Ecto neural progenitor cell (in vitro differentiated cells): ENCODE results near the gene PRAC1.

Experiments used
- DNase-seq: peaks from one replicate; pipeline ENCODE4 v3.0.0-alpha.2; 2018; ENCODE audit warnings: low spot score

Gene PRAC1

DNA sequence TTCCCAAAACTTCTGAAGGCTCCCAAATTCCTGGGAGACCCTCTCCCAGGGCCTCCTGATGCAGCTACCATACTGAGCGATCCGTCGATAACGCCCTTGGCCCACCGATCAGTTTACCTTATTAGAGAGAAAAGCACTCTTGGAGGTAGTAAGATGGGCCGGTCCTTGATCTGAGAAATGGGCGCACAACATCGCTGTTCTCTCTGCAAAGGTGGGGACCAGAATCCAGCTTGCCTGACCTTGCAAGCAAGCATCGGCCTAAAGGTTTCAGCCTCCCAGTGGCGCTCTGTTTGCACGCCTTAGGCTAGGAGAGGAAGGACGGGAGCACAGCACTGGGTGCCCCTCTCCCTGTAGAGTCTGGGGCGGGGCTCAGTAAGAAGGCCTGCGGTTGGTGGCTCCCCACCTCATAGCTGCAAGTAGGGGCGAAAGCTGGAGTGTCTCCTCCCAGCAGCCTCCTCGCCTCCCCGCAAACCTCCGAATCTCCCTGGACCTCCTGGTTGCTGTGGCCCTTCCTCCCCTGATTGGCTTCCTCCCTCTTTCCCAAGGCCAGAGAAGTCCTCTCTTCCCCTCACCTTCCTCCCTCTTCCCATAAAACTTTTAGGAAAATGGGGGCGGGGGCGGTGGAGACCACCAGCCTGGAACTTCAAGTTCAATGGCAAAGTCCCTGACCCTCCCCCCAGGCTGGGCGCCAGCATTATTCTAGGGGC is at the start of gene PRAC1:
Gene PRAC1, minus strand, starts transcription at position 318 of the 707 bp plus-strand sequence. Its CDS starts 126 bp downstream, at position 192.
- no peak for DNase-seq

DNA sequence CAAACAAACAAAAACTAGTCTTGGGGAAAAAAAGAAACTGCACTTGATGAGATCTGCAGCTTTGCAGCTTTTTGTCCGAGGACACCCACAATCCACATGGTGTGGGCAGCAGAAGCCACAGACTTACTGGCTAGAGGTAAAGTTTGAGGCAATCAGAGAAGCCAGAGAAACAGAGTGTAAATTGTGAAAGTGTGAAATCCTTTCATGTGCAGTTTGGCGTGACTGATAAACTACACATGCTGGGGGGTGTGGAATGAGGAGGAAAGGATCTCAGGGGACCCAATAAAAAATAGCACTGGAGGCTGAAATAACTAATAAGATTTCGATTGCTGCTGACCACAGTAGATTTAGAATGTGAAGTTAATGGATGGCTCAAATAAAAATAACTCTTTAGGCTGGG is 48.6 kb upstream of the PRAC1 start:
- no peak for DNase-seq

DNA sequence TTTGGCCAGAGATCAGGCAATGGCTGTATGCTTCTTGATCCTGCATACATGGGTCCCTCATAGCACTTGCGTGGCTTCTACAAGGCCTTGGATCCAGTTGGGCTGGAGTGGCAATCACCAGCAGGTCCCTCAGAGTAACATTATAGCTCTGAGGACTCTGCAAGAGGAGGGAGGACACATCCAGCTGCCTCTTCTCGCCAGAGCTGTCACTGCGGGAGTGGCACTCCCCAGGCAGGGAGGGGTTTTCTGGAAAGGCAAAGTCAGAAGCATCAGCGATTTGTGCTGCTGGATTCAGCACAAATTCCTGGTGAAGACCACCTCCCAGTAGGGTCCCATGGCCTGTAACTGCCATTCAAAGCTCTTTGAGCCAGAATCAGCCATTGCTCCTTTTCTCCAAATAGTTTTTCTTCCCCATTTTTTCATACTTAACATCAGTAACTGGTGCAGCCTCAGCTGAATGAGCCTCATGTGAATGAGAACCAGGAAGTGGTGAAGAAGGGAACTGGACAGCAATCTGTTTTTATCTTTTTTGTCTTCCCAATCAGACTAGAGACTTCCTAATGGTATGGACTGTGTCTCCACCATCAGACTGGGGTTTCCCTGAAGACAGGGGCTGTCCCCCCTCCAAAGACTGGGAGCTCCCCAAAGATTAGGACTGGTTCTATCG is 46.8 kb upstream of the PRAC1 start:
- DNase-seq: no peak

DNA sequence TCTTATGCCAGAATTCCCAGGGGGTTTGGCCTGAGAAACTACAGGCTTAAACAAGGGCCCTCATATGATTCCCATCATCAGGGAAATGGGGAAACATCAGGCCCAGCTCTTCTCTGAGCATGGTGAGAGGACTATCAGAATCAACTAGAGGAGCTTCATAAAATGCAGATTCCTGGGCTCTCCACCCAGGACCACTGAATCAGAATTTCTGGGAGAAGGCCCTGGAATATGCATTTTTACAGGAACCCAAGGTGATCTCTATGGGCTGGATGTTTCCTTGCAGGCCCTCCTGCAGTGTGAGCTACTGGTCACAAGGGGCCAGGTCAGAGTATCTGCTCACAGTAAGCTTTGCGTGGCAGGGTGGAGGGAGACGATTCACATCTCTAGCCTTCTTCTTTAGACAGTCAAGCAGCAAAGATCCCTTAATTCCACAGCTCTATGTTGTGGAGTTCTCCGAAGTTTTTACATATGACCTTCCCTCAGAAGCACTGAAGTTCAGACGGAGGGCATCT is 45.0 kb upstream of the PRAC1 start:
- no peak for DNase-seq

DNA sequence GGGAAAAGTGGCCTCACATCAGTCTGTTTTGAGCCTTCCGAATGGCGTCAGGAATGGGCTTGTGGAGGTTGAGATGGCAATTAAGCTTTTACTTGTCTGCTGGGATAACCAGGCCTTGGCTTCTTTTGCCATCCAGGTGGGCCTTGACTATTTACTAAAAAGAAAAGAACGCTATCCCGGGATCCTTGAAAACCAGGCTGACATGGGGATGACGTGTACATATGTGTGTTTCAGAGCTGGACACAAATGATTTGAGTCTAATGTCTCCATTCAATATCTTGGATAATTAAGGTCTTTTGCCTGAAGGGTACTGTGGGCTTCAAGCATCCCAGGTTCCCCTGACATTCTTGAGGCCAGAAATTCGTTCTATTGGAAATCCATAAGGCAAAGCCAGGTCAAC is 38.8 kb upstream of the PRAC1 start:
- DNase-seq: no peak

DNA sequence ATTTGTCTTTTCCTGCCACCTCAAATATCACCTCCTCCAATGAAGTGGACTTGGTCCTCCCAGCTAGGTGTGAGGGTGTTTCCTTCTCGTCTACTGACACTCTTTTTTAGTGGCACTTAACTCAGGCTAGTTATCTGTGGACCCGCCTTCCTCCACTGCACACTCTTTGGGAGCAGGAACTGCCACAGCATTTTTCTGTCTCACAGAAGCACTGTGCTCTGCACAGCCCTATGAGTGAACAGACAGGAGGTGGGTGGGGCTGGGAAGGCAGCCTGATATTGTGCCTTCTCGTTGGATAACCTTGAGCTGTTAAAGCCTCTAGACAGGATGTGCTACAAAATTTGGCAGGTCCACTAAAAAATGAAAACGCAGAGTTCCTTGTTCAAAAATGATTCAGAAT is 38.1 kb upstream of the PRAC1 start:
- DNase-seq: no peak

DNA sequence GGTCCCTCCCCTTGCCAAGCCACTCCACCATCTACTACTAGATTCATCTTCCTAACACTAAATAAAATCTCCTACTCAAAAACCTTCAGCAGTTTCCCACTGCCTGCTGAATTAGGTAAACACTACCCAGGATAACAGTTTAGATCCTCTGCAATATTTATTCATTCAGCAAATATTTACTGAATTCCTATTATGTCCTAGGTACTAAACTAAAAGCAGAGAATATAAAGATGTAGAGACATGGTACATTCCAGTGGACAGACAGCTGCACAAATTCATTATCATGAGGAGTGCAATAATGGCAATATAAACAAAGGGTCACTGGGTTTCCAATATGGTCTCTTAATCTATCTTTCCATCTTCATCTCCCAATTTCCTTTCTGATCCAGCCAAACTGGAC is 37.0 kb upstream of the PRAC1 start:
- DNase-seq: no peak

DNA sequence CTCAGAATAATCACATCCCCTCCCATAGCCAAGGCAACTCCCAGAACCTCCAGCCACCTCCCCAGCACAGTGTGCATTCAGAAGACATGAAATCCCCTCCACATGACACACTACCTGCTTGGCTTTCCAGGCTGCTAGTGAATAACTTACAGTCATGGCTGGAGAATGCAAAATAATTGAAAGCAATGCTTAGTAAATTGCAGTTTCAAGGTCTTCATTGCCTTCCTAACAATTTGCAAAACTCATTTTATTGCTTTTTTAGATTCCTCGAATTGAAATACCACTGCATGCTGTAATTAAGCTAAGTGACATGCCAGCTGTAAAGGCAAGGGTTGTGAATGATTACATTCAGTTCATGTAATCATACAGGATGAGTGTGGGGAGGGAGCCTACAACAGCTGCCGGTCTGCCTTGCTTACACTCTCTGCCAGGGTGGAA is 35.2 kb upstream of the PRAC1 start:
- no peak for DNase-seq

DNA sequence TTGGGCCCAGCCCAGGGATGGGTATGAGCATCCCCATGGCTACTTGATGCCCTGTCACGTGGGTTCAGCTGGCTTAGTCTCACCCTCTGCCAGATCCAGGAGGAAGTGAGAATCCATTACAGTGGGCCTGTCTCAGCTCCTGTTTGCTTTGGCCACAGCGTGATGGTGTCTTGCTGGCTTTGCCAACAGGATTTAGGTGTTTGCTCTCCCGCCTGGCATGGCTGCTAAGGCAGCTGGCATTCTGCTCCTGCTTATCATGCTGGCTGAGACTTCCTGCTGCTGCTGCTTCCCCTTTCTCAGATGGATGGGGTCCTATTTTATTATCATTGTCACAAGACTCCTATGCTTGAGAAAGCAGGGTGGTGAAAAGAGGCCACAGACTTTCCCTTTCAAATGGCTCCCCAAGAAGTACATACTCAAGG is 34.5 kb upstream of the PRAC1 start:
- no peak for DNase-seq

DNA sequence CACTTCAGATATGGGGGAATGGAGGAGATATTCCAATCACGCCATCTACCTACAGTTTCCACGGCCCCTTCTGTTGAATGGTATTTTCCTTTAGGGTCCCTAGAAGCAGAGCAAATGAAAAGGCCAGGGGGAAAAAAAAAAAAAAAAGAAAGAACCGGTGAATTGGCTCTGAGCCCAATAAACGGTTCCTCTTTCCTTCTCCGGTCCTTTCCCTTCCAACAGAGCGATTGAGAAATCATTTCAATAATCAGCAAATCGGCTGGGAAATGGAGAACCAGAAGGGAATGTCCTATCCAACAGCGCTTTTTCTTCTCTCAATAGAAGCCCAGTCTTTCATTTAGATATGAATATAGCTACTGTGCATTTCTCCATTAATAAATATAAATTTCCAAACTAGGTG is 33.0 kb upstream of the PRAC1 start:
- no peak for DNase-seq

DNA sequence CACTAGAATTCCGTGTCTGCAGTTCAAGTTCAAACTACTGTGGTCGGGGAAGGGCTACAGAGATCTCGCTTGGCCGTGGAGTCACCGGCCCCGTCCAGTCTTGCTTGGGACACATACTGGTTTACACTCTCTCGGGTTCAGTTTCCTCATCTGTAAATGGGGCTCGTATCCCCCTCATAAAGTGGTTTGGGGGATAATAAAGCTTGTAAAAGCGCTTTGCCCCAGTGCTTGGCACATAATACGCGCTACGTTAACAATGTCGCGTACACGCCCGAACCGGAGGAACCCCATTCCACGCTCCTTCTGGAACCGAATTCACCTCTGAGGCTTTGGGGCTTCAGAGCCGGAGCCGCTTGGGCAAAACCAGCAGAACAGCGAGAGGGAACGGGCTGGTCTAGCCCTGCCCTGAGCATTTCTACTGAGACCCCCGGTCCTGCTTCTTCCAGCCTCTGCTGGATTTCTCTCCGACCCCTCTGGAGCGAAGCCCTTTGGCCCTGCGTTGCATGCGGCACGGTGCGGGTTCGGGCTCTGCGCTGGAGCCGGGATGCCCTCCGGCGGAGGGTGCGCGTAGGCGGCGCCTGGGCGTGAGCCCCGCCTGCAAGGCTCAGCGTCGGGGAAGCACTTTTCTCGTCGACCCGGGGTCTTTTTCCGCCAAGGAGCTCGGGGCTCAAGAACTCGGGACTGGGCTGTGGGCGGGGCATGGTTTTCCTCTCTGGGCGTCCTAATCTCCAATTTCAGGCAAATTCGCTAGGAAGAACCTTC is 32.4 kb upstream of the PRAC1 start:
- peak; percentile 81 for DNase-seq

DNA sequence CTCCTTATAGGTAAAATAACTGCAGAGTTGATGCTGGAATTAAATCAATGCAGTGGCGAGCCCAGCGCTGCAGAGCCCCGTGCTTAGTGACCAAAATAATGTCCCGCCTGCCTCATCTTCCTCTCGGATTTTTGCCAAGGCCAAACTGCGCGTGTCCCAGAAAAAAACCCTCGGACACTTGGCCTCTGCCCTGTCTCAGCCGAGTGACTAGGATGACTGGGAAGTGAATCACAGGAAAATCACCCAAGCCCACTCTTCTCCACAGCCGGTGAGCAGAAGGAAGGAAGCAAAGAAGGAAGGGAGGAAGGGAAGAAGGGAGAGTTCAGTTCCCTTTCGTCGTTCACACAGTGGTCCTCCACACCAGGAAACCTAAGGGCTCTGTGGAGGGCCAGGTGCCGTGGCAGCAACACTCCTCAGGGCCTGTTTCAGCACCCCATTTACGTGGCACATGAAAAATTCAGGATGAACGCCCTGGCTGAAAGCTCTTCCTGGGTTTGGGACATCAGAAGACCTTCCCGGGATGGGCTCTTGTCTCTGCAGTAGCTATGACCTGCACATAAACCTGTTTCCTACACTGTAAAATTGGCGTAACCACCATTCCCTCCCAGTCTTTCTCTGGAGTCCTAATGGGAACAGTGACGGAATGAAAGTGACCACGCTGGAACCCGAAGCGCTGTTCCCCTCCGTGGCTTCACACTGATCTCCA is 31.6 kb upstream of the PRAC1 start:
- no peak for DNase-seq

DNA sequence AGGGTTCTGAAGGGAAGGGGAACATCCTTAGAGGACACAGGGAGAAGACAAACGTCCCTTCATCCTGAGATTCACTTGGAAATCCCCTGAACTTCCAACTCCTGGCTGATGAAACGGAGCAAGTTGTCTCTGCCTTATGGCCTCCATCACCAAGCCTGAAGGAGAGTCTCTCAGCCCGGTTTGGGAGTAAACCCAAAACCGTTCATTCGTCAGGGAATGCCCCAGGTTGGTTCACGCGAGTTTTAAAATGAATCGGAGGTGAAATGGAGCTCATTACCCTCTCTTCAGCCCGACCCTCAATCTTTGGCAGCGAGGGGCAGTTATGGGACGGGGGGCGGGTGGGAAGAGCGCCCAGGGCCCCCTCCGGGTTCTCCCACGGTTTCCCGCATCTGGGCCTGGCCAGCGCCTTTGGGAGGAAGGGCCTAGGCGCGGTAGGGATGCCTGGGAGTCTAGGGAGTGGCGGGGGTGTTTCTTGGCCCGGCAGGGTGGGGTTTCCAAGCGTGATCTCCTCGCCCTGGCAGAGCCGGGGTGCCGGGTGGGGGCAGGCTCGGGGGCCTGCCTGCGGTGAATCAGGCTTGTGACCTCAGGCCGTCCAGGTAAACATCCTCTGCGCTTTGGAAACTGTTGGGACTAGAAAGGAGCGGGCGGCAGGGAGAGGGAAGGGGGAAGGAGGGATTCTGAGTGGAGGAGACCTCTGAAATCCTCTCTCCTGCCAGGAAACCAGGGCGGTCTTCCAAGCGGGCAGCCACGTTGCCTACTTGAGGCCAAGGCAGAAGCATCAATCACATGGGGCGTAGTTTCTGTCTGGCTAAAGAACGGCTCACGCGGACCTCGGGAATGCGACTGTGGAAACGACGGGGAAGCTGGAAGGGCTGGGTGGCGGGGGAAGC is 30.3 kb upstream of the PRAC1 start:
- no peak for DNase-seq

DNA sequence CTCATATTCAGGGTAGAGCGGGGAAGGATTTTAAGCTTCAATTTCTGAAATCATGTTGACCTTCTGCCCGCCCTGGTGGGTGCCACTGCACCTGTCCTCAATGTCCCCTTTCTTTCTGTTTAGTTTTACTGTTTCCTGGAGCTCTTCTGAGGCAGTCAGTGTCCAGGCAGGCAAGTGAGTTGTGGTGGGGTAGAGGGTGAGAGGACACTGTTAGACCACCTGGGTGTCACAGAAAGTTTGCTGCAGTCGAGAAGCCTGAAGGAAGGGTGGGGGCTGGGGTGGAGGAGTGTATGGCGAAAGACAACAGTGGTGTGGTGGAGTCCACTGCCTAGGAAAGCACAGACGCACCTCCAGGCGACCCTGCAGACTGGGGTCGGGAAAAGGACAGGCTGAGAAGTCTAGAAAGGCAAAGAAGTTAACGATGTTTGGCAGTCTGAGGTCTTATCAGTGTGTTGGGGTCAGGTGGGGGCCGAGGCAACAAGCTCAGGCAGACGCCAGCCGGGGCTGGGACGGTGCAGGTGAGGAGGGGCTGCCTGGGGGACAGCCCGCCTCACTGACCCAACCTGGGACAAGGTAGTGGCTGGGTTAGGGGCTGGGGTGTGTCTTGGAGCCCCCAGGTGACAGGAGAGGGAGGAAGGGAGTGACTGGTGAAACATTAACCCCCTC is 29.5 kb upstream of the PRAC1 start:
- DNase-seq: no peak

DNA sequence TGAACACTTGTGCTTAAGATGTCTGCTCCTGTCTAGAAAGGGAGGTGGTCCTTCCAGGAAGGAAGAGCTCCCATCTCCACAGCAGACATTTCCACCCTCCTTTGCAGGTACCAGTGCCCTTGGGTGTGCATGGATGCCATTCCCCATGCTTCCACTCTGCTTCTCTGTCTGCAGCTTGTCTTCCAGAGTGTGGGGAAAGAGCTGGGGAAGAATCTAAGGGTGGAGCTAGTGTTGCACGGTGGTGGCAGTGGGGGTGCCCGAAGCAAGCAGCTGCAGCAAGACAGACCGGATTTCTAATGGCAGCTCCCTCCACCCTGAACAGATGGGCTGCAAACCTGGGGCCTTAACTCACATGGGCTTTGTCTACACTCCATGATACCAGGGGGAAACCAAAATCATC is 28.9 kb upstream of the PRAC1 start:
- DNase-seq: no peak

DNA sequence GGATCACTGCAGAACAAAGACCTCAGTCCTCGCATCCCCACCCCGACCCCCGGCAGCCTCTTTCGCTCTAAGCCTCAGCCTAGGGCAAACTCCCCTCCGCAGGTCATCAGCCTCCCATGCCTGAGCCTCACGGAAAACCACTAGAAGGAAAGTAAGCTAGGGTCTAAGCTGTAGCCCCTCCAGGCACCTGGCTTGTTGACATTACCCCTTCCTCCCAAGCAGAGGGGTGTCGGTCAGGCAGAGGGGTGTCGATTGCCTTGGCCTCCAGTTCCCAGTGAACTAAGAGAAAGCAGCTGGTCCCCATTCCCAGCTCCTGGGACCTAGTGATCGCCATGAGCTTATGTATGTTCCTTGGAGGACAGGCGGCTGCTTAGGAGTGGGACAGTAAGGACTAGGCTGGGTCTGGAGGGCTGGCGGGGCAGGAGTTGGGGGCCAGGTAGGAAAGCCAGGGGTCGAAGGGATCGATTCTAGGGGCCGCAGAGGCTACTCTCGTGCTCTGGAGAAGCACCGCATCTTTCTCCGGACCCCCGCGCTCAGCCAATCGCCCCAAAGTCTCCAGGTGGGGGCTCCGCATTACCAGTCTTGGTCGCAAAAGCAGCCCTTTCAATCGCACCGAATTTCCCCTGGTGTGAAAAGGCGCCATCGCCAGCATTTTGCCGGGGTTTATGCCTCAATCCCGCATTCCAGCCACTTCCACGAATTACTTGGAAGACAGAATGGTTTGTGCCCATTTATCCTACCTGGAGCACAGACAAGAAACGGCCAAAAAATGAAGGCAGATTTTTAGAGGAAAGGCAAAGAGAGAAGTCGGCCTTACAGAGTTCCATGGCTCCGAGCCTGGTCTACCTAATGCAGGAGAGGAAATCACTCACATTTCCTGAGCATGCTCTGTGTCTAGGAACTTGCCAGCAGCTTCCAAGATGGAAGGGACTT is 27.6 kb upstream of the PRAC1 start:
- no peak for DNase-seq

DNA sequence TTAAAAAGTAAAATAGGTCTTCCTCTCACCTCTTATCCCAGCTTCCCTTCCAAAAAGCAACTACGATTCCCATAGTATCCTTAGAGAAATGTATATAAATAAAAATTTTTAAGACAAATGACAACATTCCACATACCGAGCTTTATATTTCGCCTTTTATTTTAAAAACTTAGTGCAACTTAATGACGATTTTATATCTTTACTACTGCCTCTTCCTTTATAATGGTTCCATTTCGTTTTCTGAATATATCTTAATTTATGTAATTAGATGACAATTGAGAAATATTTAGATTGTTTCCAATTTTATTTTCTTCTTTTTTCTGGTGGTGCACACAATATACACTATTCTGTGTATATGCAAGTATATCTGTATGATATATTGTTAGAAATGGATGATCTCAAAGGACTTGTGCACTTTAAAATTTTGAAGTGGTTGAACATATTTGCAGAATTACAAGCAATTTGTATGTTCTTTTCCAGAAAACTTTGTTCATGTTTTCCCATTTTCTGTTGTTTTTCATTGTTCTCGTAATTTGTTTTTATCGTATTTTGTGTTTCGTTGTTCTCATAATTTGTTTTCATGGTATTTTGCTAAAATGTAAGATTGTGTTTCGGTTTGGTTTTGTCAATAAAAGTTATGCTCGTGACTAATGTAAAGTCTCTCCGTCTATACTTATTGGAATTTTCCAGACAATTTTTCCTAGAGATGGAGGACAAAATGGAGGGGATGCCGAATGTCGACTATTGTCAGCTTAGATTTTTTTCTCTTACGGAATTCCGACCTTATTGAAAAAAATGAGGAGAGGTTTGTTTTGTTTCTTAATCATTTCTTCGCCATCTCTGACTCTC is 26.6 kb upstream of the PRAC1 start:
- DNase-seq: no peak
